Mammary epithelial cell (primary cell): ENCODE data around the gene NUDT21.

Experiments used
- CTCF ChIP-seq, 2 donors: IDR thresholded peaks in 1 of 2; conservative IDR thresholded peaks in 1 of 2; 2 replicates each; pipeline ENCODE4 v1.5.1; 2011 to 2012; ENCODE audit warnings: inconsistent platforms in 2 of 2, low read length in 2 of 2, mild to moderate bottlenecking in 2 of 2, control low read depth in 1 of 2, low read depth in 1 of 2; ENCODE audit not compliant: insufficient read depth in 1 of 2; ENCODE audit errors: extremely low read depth in 1 of 2
- EZH2 ChIP-seq: IDR thresholded peaks from 2 replicates; pipeline ENCODE4 v1.6.1; 2012; ENCODE audit warnings: low read length, inconsistent platforms, borderline replicate concordance

- TF ChIP-seq CTCF (conservative IDR thresholded peaks at IDR 0.05 in 1 of 2, IDR thresholded peaks at IDR 0.05 in 1 of 2; ENCODE audit: extremely low read depth in 1 of 2, insufficient read depth in 1 of 2, low read depth in 1 of 2, low read length in 2 of 2), result no peak
- no peak for TF ChIP-seq EZH2
These were observed 31.6 kb upstream of the NUDT21 start for GRCh38 chr16:56482683-56483236.
